CD4-positive, alpha-beta T cell treated with Interleukin-1 beta for 1 hour (primary cell): Measurements from ENCODE around the gene MACC1.
"Not testable (repeated sequence)": the region's sequence is repeated elsewhere in the genome, so short reads cannot be mapped to it uniquely, and the experiment has no call there.

Experiments
- DNase-seq, 2 donors: peaks; one replicate each; pipeline ENCODE4 v3.0.0-alpha.2; 2020 to 2022

The MACC1 gene

GRCh38 chr7:20165146-20165510 lies 52.1 kb downstream of the MACC1 start:
- no peak for DNase-seq

GRCh38 chr7:20164425-20165145 lies 52.6 kb downstream of the MACC1 start:
- DNase-seq: no peak

GRCh38 chr7:20162665-20163064 lies 54.5 kb downstream of the MACC1 start:
- no peak for DNase-seq

- no peak for DNase-seq
Measured at GRCh38 chr7:20159226-20159747, 57.9 kb downstream of the MACC1 start.

GRCh38 chr7:20158684-20159083 lies 58.5 kb downstream of the MACC1 start:
- no peak for DNase-seq

- no peak for DNase-seq
Measured at GRCh38 chr7:20157456-20157855, 59.7 kb downstream of the MACC1 start.

- no peak for DNase-seq
Measured at GRCh38 chr7:20153999-20154398, 63.2 kb downstream of the MACC1 start.

GRCh38 chr7:20153567-20153966 lies 63.6 kb downstream of the MACC1 start:
- DNase-seq: no peak

- no peak for DNase-seq
Measured at GRCh38 chr7:20152511-20152910, 64.7 kb downstream of the MACC1 start.

GRCh38 chr7:20151708-20152456 lies 65.3 kb downstream of the MACC1 start:
- DNase-seq: no peak

- DNase-seq: no peak
Measured at GRCh38 chr7:20146451-20146850, 70.7 kb downstream of the MACC1 start.

GRCh38 chr7:20144801-20145200 lies 72.4 kb downstream of the MACC1 start:
- no peak for DNase-seq

GRCh38 chr7:20141666-20142065 lies 75.5 kb downstream of the MACC1 start:
- no peak for DNase-seq

- no peak for DNase-seq
Measured at GRCh38 chr7:20141002-20141345, 76.2 kb downstream of the MACC1 start.

GRCh38 chr7:20140291-20141001 lies 76.7 kb downstream of the MACC1 start:
- no peak for DNase-seq

GRCh38 chr7:20136647-20137046 lies 80.5 kb downstream of the MACC1 start:
- DNase-seq: no peak

- DNase-seq: no peak
Measured at GRCh38 chr7:20133803-20134202, 83.4 kb downstream of the MACC1 start.

GRCh38 chr7:20132585-20132984 lies 84.6 kb downstream of the MACC1 start:
- DNase-seq: no peak

GRCh38 chr7:20131776-20132175 lies 85.4 kb downstream of the MACC1 start:
- no peak for DNase-seq

- no peak for DNase-seq
Measured at GRCh38 chr7:20129920-20130319, 87.3 kb downstream of the MACC1 start.

GRCh38 chr7:20128001-20128400 lies 89.2 kb downstream of the MACC1 start:
- no peak for DNase-seq

GRCh38 chr7:20126060-20126459 lies 91.1 kb downstream of the MACC1 start:
- DNase-seq: not testable (repeated sequence)

GRCh38 chr7:20124087-20124486 lies 93.1 kb downstream of the MACC1 start:
- not testable (repeated sequence) for DNase-seq
